C4-2B (cell line): ENCODE results near the gene SYNGR3.

Source experiments
- CTCF ChIP-seq: fragments of 450-650 bp; conservative IDR thresholded peaks from 2 replicates; pipeline ENCODE4 v1.5.1; 2017; ENCODE audit warnings: mild to moderate bottlenecking
- ZFX ChIP-seq: fragments of 450-650 bp; IDR thresholded peaks from 2 replicates; pipeline ENCODE4 v1.6.1; 2017

GRCh38 chr16:2019518-2019920 lies 29.7 kb downstream of the SYNGR3 start, which contains the start of gene NPW:
- TF ChIP-seq CTCF (no peak), ZFX (no peak)
